Natural killer cell (primary cell): Measurements from ENCODE around the gene ELN. TPM values are rescaled to one million over a fixed set of nuclear protein-coding genes. Genes with fewer than 3 reads are reported as not detected.

ENCODE experiments used
- ATAC-seq, 3 donors: fragments of 150-1000 bp in 2 of 3; fragments of 200-7000 bp in 1 of 3; cut with Tn5 transposase; 1 replicate in 1 of 3; 2 replicates in 2 of 3; pipeline ENCODE4 v1.10.0; 2021; ENCODE audit warnings: mild to moderate bottlenecking in 2 of 3, moderate library complexity in 2 of 3
- DNase-seq, 2 donors: peaks; one replicate each; pipeline versions ENCODE4 v3.0.0 to v3.0.0-alpha.2; 2013 to 2021; ENCODE audit warnings: mixed read lengths in 1 of 2
- H3K27ac ChIP-seq: one replicate; pipeline ENCODE4 v1.5.1; 2013; ENCODE audit warnings: mild to moderate bottlenecking, low read length
- H3K27me3 ChIP-seq: one replicate; pipeline ENCODE4 v1.6.1; 2013; ENCODE audit warnings: low read length; ENCODE audit not compliant: control insufficient read depth, insufficient read depth
- H3K36me3 ChIP-seq: one replicate; pipeline ENCODE4 v1.6.1; 2013; ENCODE audit warnings: low read length; ENCODE audit not compliant: control insufficient read depth, insufficient read depth
- H3K4me1 ChIP-seq: one replicate; pipeline ENCODE4 v1.6.1; 2013; ENCODE audit warnings: low read length; ENCODE audit not compliant: control insufficient read depth, insufficient read depth
- H3K4me3 ChIP-seq: one replicate; pipeline ENCODE4 v1.5.1; 2013; ENCODE audit warnings: low read length
- H3K9me3 ChIP-seq: one replicate; pipeline ENCODE4 v1.6.1; 2013; ENCODE audit warnings: low read length; ENCODE audit not compliant: control insufficient read depth, insufficient read depth
- H3K27ac Mint-ChIP-seq, 2 donors: one replicate each; pipeline ENCODE4 v1.8.0; 2022; ENCODE audit warnings: mild to moderate bottlenecking in 2 of 2, mixed read lengths in 2 of 2, moderate library complexity in 1 of 2
- H3K27me3 Mint-ChIP-seq, 2 donors: one replicate each; pipeline ENCODE4 v1.8.0; 2022; ENCODE audit warnings: low read depth in 2 of 2, mixed read lengths in 2 of 2
- H3K36me3 Mint-ChIP-seq: one replicate; pipeline ENCODE4 v1.8.0; 2022; ENCODE audit warnings: mixed read lengths
- H3K4me1 Mint-ChIP-seq, 2 donors: one replicate each; pipeline ENCODE4 v1.8.0; 2022; ENCODE audit warnings: mixed read lengths in 2 of 2
- H3K4me3 Mint-ChIP-seq: one replicate; pipeline ENCODE4 v1.8.0; 2022; ENCODE audit warnings: mild to moderate bottlenecking, moderate library complexity, mixed read lengths
- H3K9me3 Mint-ChIP-seq, 2 donors: one replicate each; pipeline ENCODE4 v1.8.0; 2022; ENCODE audit warnings: mixed read lengths in 2 of 2
- WGBS: methylation state at CpG from one replicate; pipeline ENCODE4 v1.1.7; 2013; ENCODE audit warnings: missing lambda C conversion rate; ENCODE audit not compliant: insufficient coverage; 5-methylcytosine and 5-hydroxymethylcytosine counted together
- intact Hi-C: fragments of 100-400 bp; cut with micrococcal nuclease; formaldehyde crosslinking; loops from one replicate; pipeline ENCODE4 v1.14.2; 2022
- total RNA-seq, 4 donors: library from RNA; stranded (reverse); fragments of 120-200 nt in 1 of 4; gene quantifications; one replicate each; pipeline versions ENCODE4 v1.2.3 to v1.2.4, GENCODE V29; 2013 to 2022
- TF ChIP-seq, protein P1 (sequence below): fragments of 200-600 bp; IDR thresholded peaks from one replicate; pipeline ENCODE4 v1.8.0; 2022; ENCODE audit warnings: antibody characterized with exemption

Gene ELN
- total RNA-seq, 3 donors from 2014 or later (not counting 1 experiment from before 2014, with no cell fraction given), result 0.75 TPM; not detected in 2

DNA sequence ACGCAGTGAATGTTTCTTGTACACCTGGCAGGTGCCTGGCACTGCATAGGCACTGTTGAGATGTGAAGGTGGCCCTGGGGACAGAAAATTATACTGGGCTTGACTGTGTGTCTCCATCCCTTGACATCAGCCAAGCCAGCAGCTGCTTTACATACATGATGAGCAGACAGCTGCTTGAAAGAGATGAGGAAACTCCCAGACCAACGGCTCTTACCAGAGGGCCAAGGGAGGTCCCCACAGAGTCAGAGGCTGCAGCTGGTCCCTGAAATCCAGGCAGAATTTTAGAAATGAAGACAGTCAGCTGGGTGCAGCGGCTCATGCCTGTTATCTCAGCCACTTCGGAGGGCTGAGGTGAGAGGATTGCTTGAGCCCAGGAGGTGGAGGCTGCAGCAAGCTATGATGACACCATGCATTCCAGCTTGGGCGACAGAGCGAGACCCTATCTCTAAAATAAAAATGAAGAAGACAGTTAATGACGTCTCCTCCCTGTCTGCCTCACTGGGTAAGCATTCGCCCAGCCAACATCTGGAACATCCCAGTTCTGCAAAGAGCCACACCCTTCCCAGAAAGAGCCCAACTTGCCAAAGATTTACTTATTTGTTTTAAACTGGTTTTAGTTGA is 73.2 kb downstream of the ELN start:
- peak overlapping the region; percentile 56 for H3K27ac ChIP-seq
- Mint-ChIP-seq H3K4me3 (no peak overlapping the region), H3K27me3 (no peaks in the 10 kb centered on the region), H3K36me3 (no peaks in the 10 kb centered on the region), H3K27ac (no peak overlapping the region), H3K9me3 (no peaks in the 10 kb centered on the region), H3K4me1 (peaks cover 0 to 6% of the 10 kb centered on the region in 2 donors)
- H3K27me3 ChIP-seq, result no peaks in the 10 kb centered on the region
- H3K4me3 ChIP-seq, result no peak overlapping the region
- H3K4me1 ChIP-seq, result no peaks in the 10 kb centered on the region
- H3K9me3 ChIP-seq, result no peaks in the 10 kb centered on the region
- no peak for DNase-seq
- intact Hi-C loops, result no loop called here
- TF ChIP-seq, protein P1, sequence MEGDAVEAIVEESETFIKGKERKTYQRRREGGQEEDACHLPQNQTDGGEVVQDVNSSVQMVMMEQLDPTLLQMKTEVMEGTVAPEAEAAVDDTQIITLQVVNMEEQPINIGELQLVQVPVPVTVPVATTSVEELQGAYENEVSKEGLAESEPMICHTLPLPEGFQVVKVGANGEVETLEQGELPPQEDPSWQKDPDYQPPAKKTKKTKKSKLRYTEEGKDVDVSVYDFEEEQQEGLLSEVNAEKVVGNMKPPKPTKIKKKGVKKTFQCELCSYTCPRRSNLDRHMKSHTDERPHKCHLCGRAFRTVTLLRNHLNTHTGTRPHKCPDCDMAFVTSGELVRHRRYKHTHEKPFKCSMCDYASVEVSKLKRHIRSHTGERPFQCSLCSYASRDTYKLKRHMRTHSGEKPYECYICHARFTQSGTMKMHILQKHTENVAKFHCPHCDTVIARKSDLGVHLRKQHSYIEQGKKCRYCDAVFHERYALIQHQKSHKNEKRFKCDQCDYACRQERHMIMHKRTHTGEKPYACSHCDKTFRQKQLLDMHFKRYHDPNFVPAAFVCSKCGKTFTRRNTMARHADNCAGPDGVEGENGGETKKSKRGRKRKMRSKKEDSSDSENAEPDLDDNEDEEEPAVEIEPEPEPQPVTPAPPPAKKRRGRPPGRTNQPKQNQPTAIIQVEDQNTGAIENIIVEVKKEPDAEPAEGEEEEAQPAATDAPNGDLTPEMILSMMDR, result no peak
- peak in 1 of 3 donors; percentile 42 for ATAC-seq
- H3K36me3 ChIP-seq, result peaks cover 62% of the 10 kb centered on the region
- WGBS, result 78% methylated on average over 8 of the region's 8 CpGs

DNA sequence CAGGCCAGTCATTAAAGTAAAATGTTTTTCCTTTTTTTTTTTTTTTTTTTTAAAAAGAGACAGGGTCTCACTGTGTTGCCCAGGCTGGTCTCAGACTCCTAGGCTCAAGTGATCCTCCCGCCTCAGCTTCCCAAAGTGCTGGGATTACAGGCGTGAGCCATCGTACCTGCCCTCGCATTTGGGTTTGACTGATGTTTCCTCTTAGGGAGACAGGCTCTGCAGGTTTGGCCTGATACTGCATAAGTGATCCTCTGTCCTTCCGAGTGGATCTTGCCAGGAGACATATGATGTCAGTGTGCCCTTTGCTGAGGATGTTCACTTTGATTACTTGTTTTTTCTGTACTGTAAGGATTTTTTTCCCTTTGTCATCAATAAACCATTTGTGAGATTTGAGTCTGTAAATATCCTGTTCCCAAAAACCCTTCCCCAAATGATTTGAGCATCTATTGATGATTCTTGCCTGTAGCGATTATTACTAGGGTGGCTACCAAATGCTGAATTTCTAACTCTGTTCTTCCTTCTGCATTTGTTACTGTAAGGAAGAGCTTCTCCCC is 75.3 kb downstream of the ELN start:
- Histone ChIP-seq H3K9me3 (no peaks in the 10 kb centered on the region), H3K4me1 (no peaks in the 10 kb centered on the region), H3K27ac (no peak overlapping the region), H3K27me3 (no peaks in the 10 kb centered on the region), H3K4me3 (no peak overlapping the region), H3K36me3 (peaks cover 61% of the 10 kb centered on the region)
- intact Hi-C loops, result no loop called here
- DNase-seq (no peak), ATAC-seq (no peak)
- TF ChIP-seq, protein P1, result no peak
- Mint-ChIP-seq H3K36me3 (no peaks in the 10 kb centered on the region), H3K4me3 (no peak overlapping the region), H3K4me1 (peaks cover 0 to 2% of the 10 kb centered on the region in 2 donors), H3K27me3 (no peaks in the 10 kb centered on the region), H3K9me3 (no peaks in the 10 kb centered on the region), H3K27ac (no peak overlapping the region)
- WGBS, result over 99% methylated on average over 6 of the region's 6 CpGs

DNA sequence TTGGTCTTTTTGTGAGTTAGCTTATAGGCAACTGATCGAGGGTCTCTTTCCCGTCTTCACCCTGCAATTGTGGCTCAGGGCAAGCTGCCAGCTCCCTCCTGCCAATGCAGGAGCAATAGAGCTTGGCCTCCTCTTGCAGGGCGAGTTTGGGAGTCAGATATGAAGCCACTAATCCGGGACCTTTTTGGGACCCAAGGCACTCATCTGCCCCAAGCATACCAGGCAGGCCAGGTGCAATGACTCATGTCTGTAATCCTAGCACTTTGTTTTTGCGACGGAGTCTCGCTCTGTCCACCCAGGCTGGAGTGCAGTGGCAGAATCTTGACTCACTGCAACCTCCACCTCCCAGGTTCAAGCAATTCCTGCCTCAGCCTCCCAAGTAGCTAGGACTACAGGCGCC is 76.7 kb downstream of the ELN start:
- H3K27ac Mint-ChIP-seq, result no peak overlapping the region
- peaks cover 64% of the 10 kb centered on the region for H3K36me3 ChIP-seq

More for the DNA sequence above, 76.7 kb downstream of the ELN start:
- Mint-ChIP-seq H3K36me3 (no peaks in the 10 kb centered on the region), H3K9me3 (no peaks in the 10 kb centered on the region), H3K27me3 (no peaks in the 10 kb centered on the region), H3K4me3 (no peak overlapping the region), H3K4me1 (no peaks in the 10 kb centered on the region)
- H3K4me3 ChIP-seq, result no peak overlapping the region
- ATAC-seq (no peak), DNase-seq (no peak)
- TF ChIP-seq, protein P1, result no peak
- H3K9me3 ChIP-seq, result no peaks in the 10 kb centered on the region
- no peak overlapping the region for H3K27ac ChIP-seq
- 96% methylated on average over 8 of the region's 8 CpGs for WGBS
- intact Hi-C loops, result no loop called here
- H3K4me1 ChIP-seq, result no peaks in the 10 kb centered on the region
- H3K27me3 ChIP-seq, result no peaks in the 10 kb centered on the region
